Aorta (tissue), 5 donors: ENCODE results near the gene TAS2R38. TPM values are rescaled to one million over a fixed set of nuclear protein-coding genes. Genes with fewer than 3 reads are reported as not detected.

Source experiments
- ATAC-seq: fragments of 200-7000 bp; cut with Tn5 transposase; one replicate; pipeline ENCODE4 v1.9.1; 2022; ENCODE audit warnings: moderate library complexity; ENCODE audit not compliant: low FRiP score
- DNase-seq, 2 donors: peaks; one replicate each; pipeline ENCODE4 v3.0.0-alpha.2; 2020
- H3K27ac ChIP-seq, 2 donors: one replicate each; pipeline ENCODE4 v1.5.1; 2013; ENCODE audit warnings: low read length in 2 of 2, mild to moderate bottlenecking in 2 of 2, moderate library complexity in 2 of 2, control low read depth in 1 of 2, inconsistent platforms in 1 of 2, low read depth in 1 of 2
- H3K27me3 ChIP-seq, 2 donors: one replicate each; pipeline ENCODE4 v1.6.1; 2013; ENCODE audit warnings: control low read depth in 1 of 2, low read length in 1 of 2, mild to moderate bottlenecking in 1 of 2, moderate library complexity in 1 of 2; ENCODE audit not compliant: insufficient read depth in 2 of 2, control insufficient read depth in 1 of 2
- H3K36me3 ChIP-seq, 2 donors: one replicate each; pipeline ENCODE4 v1.6.1; 2013; ENCODE audit warnings: control low read depth in 1 of 2, low read length in 1 of 2, mild to moderate bottlenecking in 1 of 2; ENCODE audit not compliant: insufficient read depth in 2 of 2, control insufficient read depth in 1 of 2
- H3K4me1 ChIP-seq, 2 donors: one replicate each; pipeline ENCODE4 v1.6.1; 2013; ENCODE audit warnings: low read length in 2 of 2, control low read depth in 1 of 2, mild to moderate bottlenecking in 1 of 2, moderate library complexity in 1 of 2; ENCODE audit not compliant: insufficient read depth in 2 of 2, control insufficient read depth in 1 of 2
- H3K4me3 ChIP-seq, 2 donors: one replicate each; pipeline ENCODE4 v1.5.1; 2013; ENCODE audit warnings: low read length in 2 of 2, control low read depth in 1 of 2, mild to moderate bottlenecking in 1 of 2
- H3K9me3 ChIP-seq: one replicate; pipeline ENCODE4 v1.6.1; 2013; ENCODE audit warnings: mild to moderate bottlenecking, low read length; ENCODE audit not compliant: control insufficient read depth
- WGBS, 2 donors: extraction: QIAGEN DNeasy Blood & Tissue Kit; methylation state at CpG; one replicate each; pipeline ENCODE4 v1.1.7; 2013; 5-methylcytosine and 5-hydroxymethylcytosine counted together
- intact Hi-C, 2 donors: fragments of 100-400 bp; cut with DNase I; formaldehyde crosslinking; loops; one replicate each; pipeline versions ENCODE4 v1.14.2 to v1.15.0; 2022
- polyA plus RNA-seq, 2 donors: library from polyadenylated mRNA; stranded (reverse); fragments of 200-250 nt; gene quantifications; one replicate each; pipeline ENCODE4 v1.2.3, GENCODE V29; 2013
- total RNA-seq, 2 donors: library from RNA; stranded (reverse); fragmentation: NEBNext Ultra II Directional; extraction: Animal tissue kit (Norgen Biotek cat#: 25700); gene quantifications; one replicate each; pipeline ENCODE4 v1.2.1, GENCODE V29; 2021
- donor health status: healthy with polysubstance abuse.
- donor health status: Bipolar disorder and iron deficiency.
- donor health status: DM: no; HTN: no; CAD: no.
- donor health status: DM: no; HTN: no; CAD: no.
- donor health status: DM: yes; HTN: yes; CAD: no.

The TAS2R38 gene
- total and polyA plus RNA-seq, 4 donors, result not detected

DNA sequence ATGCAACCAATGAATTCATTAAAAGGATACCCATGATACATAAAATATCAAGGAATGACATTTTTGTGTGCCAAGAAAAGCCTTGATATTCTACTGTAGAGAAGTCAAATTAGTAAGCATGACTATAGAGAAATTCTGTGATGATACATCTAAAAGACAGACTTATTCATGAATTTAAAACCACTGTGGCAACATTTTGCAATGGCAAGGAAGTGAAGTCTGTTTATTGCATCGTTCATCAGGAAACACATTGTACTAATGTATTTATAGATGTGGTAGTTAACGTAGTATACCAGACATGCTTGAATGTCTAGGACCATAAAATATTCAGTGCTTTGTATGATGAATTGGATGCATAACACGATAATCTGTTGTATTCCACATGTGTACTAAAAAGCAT lies 17.5 kb downstream of the TAS2R38 start:
- intact Hi-C loops, result no loop called here
- no peaks in the 10 kb centered on the region for H3K9me3 ChIP-seq
- WGBS, 2 donors, result 63% methylated on average over 3 of the region's 3 CpGs
- H3K27me3 ChIP-seq, result no peaks in the 10 kb centered on the region
- ATAC-seq (no peak), DNase-seq (no peak)
- H3K4me1 ChIP-seq, result no peaks in the 10 kb centered on the region
- no peak overlapping the region for H3K4me3 ChIP-seq
- no peak overlapping the region for H3K27ac ChIP-seq
- H3K36me3 ChIP-seq, result no peaks in the 10 kb centered on the region

DNA sequence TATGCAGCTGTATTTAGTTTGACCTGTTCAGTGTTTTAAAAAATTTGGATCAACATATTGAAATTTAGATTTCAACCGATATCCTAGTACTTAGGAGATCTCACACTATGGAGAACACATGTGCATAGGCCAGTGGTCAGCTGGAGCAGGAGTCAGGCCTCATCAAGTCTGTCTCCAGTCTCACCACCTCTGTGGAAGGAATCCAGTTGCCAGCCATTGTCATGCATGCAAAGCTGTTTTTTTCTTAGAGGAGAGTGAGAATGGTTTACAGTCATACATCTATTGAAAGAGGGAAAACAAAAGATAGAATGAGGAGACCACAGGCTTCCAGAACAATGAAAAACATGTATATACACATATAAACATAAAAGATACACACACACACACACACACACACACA lies 19.2 kb downstream of the TAS2R38 start:
- H3K36me3 ChIP-seq, result no peaks in the 10 kb centered on the region
- H3K4me3 ChIP-seq, result no peak overlapping the region
- H3K4me1 ChIP-seq, result no peaks in the 10 kb centered on the region
- no peaks in the 10 kb centered on the region for H3K27me3 ChIP-seq
- intact Hi-C loops, result no loop called here
- H3K9me3 ChIP-seq, result no peaks in the 10 kb centered on the region
- WGBS, 2 donors, result 82 to 84% methylated on average over 1 of the region's 1 CpG
- H3K27ac ChIP-seq, result no peak overlapping the region
- no peak for DNase-seq
- ATAC-seq, result no peak

DNA sequence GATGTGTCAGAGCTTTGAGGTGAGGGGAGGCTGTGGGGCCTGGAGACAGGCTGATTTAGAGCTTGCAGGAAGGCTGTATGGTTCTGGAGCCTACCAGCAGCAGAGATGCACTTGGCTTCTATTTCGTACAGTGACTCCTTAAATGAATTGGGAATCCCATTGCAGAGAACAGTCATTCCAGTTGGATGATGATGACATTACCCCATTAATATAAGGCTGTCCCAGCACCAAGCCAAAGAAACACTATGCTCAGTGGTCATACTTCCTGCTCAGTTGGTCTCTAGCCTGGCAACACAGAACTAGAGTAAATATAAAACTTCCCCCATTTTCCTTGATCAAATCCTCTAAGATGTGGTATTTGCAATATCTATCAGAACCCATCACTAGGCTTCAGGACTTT lies 21.1 kb downstream of the TAS2R38 start:
- H3K4me3 ChIP-seq, result no peak overlapping the region
- ATAC-seq (no peak), DNase-seq (no peak)
- no peaks in the 10 kb centered on the region for H3K27me3 ChIP-seq
- H3K27ac ChIP-seq, result no peak overlapping the region
- H3K36me3 ChIP-seq, result no peaks in the 10 kb centered on the region
- 80 to 86% methylated on average over 1 of the region's 1 CpG for WGBS, 2 donors
- intact Hi-C loops, result no loop called here
- H3K9me3 ChIP-seq, result no peaks in the 10 kb centered on the region
- H3K4me1 ChIP-seq, result no peaks in the 10 kb centered on the region

DNA sequence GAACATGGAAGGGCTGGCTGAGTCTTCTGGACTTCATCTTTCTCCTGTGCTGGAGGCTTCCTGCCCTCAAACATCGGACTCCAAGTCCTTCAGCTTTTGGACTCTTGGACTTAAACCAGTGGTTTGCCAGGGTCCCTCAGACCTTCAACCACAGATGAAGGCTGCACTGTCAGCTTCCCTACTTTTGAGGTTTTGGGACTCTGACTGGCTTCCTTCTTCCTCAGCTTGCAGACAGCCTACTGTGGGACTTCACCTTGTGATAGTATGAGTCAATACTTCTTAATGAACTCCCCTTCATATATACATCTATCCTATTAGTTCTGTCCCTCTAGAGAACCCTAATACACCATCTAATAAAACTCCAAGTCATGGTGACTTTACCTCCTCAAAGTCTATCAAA lies 22.8 kb downstream of the TAS2R38 start:
- Histone ChIP-seq H3K36me3 (no peaks in the 10 kb centered on the region), H3K27ac (no peak overlapping the region), H3K9me3 (no peaks in the 10 kb centered on the region), H3K27me3 (no peaks in the 10 kb centered on the region), H3K4me3 (no peak overlapping the region), H3K4me1 (no peaks in the 10 kb centered on the region)
- ATAC-seq (no peak), DNase-seq (no peak)
- WGBS, 2 donors, result 79 to 95% methylated on average over 1 of the region's 1 CpG
- intact Hi-C loops, result no loop called here

DNA sequence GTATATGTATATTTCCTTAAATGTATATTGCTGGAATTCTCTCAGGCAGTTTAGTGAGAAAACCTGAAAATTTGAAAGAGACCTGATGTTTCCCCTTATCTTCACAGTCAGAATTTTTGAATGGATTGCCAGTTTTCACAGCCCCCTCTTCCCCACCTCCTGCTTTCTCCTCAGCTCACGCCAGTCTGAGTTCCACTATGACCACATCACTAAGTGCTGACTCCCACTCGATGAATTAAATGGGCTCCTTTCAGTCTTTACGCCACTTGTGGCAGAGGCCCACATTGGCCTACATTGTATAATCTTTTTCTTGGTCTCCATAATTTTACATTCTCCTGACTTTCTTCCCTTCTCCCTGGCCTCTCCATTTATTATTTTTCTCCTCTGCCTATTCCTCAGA lies 23.7 kb downstream of the TAS2R38 start:
- H3K36me3 ChIP-seq, result no peaks in the 10 kb centered on the region
- ATAC-seq (no peak), DNase-seq (no peak)
- intact Hi-C loops, result no loop called here
- H3K27ac ChIP-seq, result no peak overlapping the region
- 79 to 83% methylated on average over 3 of the region's 3 CpGs for WGBS, 2 donors
- no peak overlapping the region for H3K4me3 ChIP-seq
- no peaks in the 10 kb centered on the region for H3K4me1 ChIP-seq
- H3K9me3 ChIP-seq, result no peaks in the 10 kb centered on the region
- H3K27me3 ChIP-seq, result no peaks in the 10 kb centered on the region

DNA sequence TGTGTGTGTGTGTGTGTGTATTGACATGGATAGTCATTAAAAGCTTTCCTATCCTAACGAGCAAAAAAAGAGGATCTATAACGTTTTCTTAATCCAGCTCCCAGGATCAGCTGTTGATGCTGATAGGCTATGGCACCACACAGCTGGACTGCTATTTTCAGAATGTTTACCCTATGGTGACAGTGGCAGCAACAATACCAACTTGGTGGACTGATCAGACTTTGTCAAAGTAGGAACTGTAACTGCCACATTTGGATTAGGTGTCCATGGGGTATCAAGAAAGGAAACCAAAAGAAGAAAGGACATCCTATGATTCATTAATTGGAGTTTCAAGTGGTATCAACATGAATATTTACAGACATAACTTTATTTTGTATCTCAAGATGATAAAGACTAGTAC lies 24.1 kb downstream of the TAS2R38 start:
- 56 to 72% methylated on average over 2 of the region's 2 CpGs for WGBS, 2 donors
- intact Hi-C loops, result no loop called here

DNA sequence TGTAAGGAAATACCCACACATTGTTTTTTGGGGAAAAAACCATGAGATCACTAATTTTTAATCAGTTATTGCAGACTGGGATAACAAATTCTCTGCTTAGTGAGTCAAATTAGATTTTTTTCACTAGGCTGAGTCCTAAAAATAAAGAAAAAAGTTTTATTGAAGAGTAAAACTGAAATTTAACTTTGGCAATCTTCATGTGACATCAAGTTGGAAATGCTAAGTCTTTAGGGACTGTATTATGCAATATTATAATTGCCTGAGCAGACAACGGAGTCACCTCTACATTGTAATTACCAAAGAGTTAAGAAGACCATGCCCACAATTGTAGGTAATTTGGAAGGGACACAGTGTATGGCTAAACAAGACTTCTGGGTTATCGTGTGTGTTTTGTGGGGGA lies 24.6 kb downstream of the TAS2R38 start:
- H3K36me3 ChIP-seq, result no peaks in the 10 kb centered on the region
- H3K4me3 ChIP-seq, result no peak overlapping the region
- H3K9me3 ChIP-seq, result no peaks in the 10 kb centered on the region
- WGBS, 2 donors, result 78 to 85% methylated on average over 2 of the region's 2 CpGs
- ATAC-seq (no peak), DNase-seq (no peak)
- H3K4me1 ChIP-seq, result no peaks in the 10 kb centered on the region
- H3K27ac ChIP-seq, result no peak overlapping the region
- no peaks in the 10 kb centered on the region for H3K27me3 ChIP-seq
- intact Hi-C loops, result no loop called here

More for the DNA sequence above, 24.1 kb downstream of the TAS2R38 start:
- Histone ChIP-seq H3K9me3 (no peaks in the 10 kb centered on the region), H3K4me1 (no peaks in the 10 kb centered on the region), H3K27ac (no peak overlapping the region), H3K27me3 (no peaks in the 10 kb centered on the region), H3K4me3 (no peak overlapping the region), H3K36me3 (no peaks in the 10 kb centered on the region)
- ATAC-seq (no peak), DNase-seq (no peak)

DNA sequence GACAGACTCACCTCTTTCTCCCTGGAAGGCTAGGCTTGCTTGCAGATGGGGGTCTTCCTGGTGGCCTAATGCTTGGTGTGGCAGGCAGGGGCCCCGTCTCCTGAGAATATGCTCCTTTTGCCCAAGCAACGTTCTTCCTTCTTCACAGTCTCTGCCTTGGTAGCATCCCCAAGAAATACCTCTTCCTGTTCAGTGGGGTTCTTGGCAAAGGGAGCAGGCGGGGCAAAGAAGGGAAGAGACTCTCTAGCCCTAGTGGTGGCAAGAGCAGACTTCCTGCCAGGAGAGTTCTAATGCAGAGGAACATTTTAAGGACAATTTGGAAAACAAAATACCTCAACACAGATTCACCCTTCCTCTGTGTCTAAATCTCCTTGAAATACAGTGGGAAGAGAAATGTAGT lies 26.8 kb downstream of the TAS2R38 start, which contains the start of gene CLEC5A:
CLEC5A (minus strand) TSS at position 179 of the 400 bp plus-strand sequence. CDS start 682 bp downstream, outside the sequence.
- DNase-seq (no peak), ATAC-seq (no peak)
- H3K4me1 ChIP-seq, result no peaks in the 10 kb centered on the region
- no peak within 1 kb of the TSS for H3K27ac ChIP-seq
- H3K27me3 ChIP-seq, result no peaks in the 10 kb centered on the region
- H3K4me3 ChIP-seq, result no peak within 1 kb of the TSS
- no peaks in the 10 kb centered on the region for H3K9me3 ChIP-seq
- intact Hi-C loops, result no loop called here
- H3K36me3 ChIP-seq, result no peaks in the 10 kb centered on the region
- 76 to 79% methylated on average over 3 of the region's 3 CpGs for WGBS, 2 donors

DNA sequence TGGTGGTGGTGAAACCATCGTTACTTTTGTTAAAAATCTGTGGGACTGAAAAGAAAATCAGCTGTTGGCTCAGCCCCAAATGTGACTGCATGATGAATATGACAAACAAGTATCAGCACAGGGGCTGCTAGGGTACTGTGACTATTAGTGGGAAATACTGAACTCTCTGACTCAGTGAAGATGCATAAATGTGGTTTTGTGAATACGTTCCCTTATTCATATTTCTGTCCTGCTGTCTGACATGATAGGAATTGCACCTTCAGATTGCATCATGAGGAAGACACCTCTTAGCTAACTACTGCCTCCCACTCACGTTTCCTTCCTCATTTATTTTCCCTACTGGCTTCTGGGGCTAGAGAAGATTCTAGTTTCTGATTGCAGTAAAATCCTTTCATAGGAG lies 28.2 kb downstream of the TAS2R38 start:
- Histone ChIP-seq H3K4me1 (no peaks in the 10 kb centered on the region), H3K4me3 (no peak overlapping the region), H3K9me3 (no peaks in the 10 kb centered on the region), H3K36me3 (no peaks in the 10 kb centered on the region), H3K27ac (no peak overlapping the region), H3K27me3 (no peaks in the 10 kb centered on the region)
- intact Hi-C loops, result no loop called here
- WGBS, 2 donors, result 65 to 66% methylated on average over 3 of the region's 3 CpGs
- no peak for ATAC-seq
- DNase-seq, result no peak
